GM19099 (cell line): ENCODE results near the gene GCN1.

Experiments
- POLR2A ChIP-seq: IDR thresholded peaks from 3 replicates; pipeline ENCODE4 v1.6.1; 2011; ENCODE audit warnings: low read depth; ENCODE audit not compliant: insufficient read length; ENCODE audit errors: extremely low read depth

Gene GCN1

GRCh38 chr12:120170631-120171030 lies 23.9 kb downstream of the GCN1 start:
- no peak for TF ChIP-seq POLR2A

- no peak for TF ChIP-seq POLR2A
These were observed 24.6 kb downstream of the GCN1 start for GRCh38 chr12:120169946-120170345.

- no peak for TF ChIP-seq POLR2A
These were observed 26.2 kb downstream of the GCN1 start for GRCh38 chr12:120168337-120168736.

- no peak for TF ChIP-seq POLR2A
These were observed 26.9 kb downstream of the GCN1 start for GRCh38 chr12:120167529-120168095.

- TF ChIP-seq POLR2A: no peak
These were observed 30.2 kb downstream of the GCN1 start for GRCh38 chr12:120164293-120164692.

- no peak for TF ChIP-seq POLR2A
These were observed 31.8 kb downstream of the GCN1 start for GRCh38 chr12:120162763-120163162.

GRCh38 chr12:120161852-120162251 lies 32.7 kb downstream of the GCN1 start:
- TF ChIP-seq POLR2A: no peak

GRCh38 chr12:120159509-120160237 lies 34.8 kb downstream of the GCN1 start:
- no peak for TF ChIP-seq POLR2A

- no peak for TF ChIP-seq POLR2A
These were observed 36.2 kb downstream of the GCN1 start for GRCh38 chr12:120158351-120158750.

GRCh38 chr12:120157678-120158077 lies 36.8 kb downstream of the GCN1 start:
- no peak for TF ChIP-seq POLR2A

- no peak for TF ChIP-seq POLR2A
These were observed 37.9 kb downstream of the GCN1 start for GRCh38 chr12:120156315-120157259.

GRCh38 chr12:120155072-120155471 lies 39.4 kb downstream of the GCN1 start:
- no peak for TF ChIP-seq POLR2A

GRCh38 chr12:120150919-120151525 lies 43.5 kb downstream of the GCN1 start:
- TF ChIP-seq POLR2A: no peak

GRCh38 chr12:120148011-120148410 lies 46.5 kb downstream of the GCN1 start:
- TF ChIP-seq POLR2A: no peak

- TF ChIP-seq POLR2A: no peak
These were observed 49.4 kb downstream of the GCN1 start for GRCh38 chr12:120145164-120145563.
